ENCODE results near the gene LRRN2.

DNA sequence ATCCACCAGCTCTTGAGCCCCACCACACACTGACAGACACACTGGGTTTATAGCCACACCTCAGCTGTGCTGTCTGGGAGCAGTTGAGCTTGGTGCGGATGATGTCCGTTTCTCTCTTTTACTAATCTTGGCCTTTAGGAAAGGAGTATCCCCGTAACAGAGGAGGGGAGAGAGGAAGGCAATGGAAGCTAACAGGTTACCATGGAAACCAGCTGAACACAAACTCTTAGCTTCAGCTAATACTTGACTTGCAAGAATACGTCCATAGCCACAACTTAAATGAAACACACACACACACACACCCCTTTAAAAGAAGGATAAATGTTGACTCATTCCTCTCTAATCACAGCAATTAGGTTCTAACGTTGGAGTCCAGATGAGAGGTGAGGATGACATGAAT lies 28.0 kb upstream of the LRRN2 start:
- no peak for TF ChIP-seq POU5F1 (IDR thresholded peaks at IDR 0.05; ENCODE audit: low read depth, low read length)
- TF ChIP-seq SIN3A (conservative IDR thresholded peaks at IDR 0.05 in 1 of 2, IDR thresholded peaks at IDR 0.05 in 1 of 2; ENCODE audit: low read depth in 1 of 2, low read length in 2 of 2): no peak
- no peak for TF ChIP-seq CEBPB (IDR thresholded peaks at IDR 0.05; ENCODE audit: low read depth, low read length)
- TF ChIP-seq CTCF (IDR thresholded peaks at IDR 0.05; ENCODE audit: control extremely low read depth in 1 of 3, insufficient read depth in 1 of 3, low read depth in 1 of 3, low read length in 3 of 3): no peak
- no peak for TF ChIP-seq RFX5 (IDR thresholded peaks at IDR 0.05; ENCODE audit: borderline replicate concordance, low read depth, low read length)
- TF ChIP-seq GABPA (IDR thresholded peaks at IDR 0.05; ENCODE audit: borderline replicate concordance, insufficient read depth, low read length): no peak
- no peak for TF ChIP-seq SRF (IDR thresholded peaks at IDR 0.05; ENCODE audit: low read depth, low read length)
- TF ChIP-seq RBBP5 (IDR thresholded peaks at IDR 0.05; ENCODE audit: borderline replicate concordance, low read depth, low read length): no peak
- no peak for TF ChIP-seq SIX5 (IDR thresholded peaks at IDR 0.05; ENCODE audit: low read depth, low read length)
- no peak for TF ChIP-seq POLR2A (IDR thresholded peaks at IDR 0.05; ENCODE audit: control extremely low read depth in 1 of 2, low read depth in 2 of 2, low read length in 2 of 2)
- TF ChIP-seq KDM5A (IDR thresholded peaks at IDR 0.05; ENCODE audit: low read length): no peak
- TF ChIP-seq EZH2 (IDR thresholded peaks at IDR 0.05; ENCODE audit: low read depth, low read length, severe bottlenecking): no peak
